ENCODE results near the gene TMEM171.

- TF ChIP-seq POLR2A (IDR thresholded peaks at IDR 0.05; ENCODE audit: low read depth, low read length) = no peak
- no peak for TF ChIP-seq POU2F2 (IDR thresholded peaks at IDR 0.05; ENCODE audit: low read depth, low read length)
- TF ChIP-seq SPI1 (IDR thresholded peaks at IDR 0.05; ENCODE audit: low read depth, low read length) = no peak
- no peak for TF ChIP-seq POLR2AphosphoS5 (IDR thresholded peaks at IDR 0.05; ENCODE audit: low read depth, low read length)
- TF ChIP-seq PAX5 (IDR thresholded peaks at IDR 0.05; ENCODE audit: insufficient read depth, low read length, severe bottlenecking) = no peak
Measured at GRCh38 chr5:73130811-73131210, 10.4 kb downstream of the TMEM171 start.

Measured in GM12891 (cell line).